Activated CD4-positive, CD25-positive, alpha-beta regulatory T cell (primary cell): ENCODE results near the gene KAZN.

Source experiments
- DNase-seq, 4 experiments: peaks; one replicate each; lab custom pipeline; 2025; lab: John Stamatoyannopoulos, UW

The KAZN gene

GRCh38 chr1:14825396-14825795, 226.9 kb downstream of the KAZN start:
- no peak for DNase-seq

- DNase-seq, result no peak
These were observed 227.7 kb downstream of the KAZN start for GRCh38 chr1:14826172-14826636.

- DNase-seq, result no peak
These were observed 228.3 kb downstream of the KAZN start for GRCh38 chr1:14826731-14827326.

GRCh38 chr1:14827870-14828269, 229.4 kb downstream of the KAZN start:
- no peak for DNase-seq

GRCh38 chr1:14828665-14829064, 230.2 kb downstream of the KAZN start:
- no peak for DNase-seq

- no peak for DNase-seq
These were observed 237.2 kb downstream of the KAZN start for GRCh38 chr1:14835725-14836124.

GRCh38 chr1:14836426-14837140, 238.1 kb downstream of the KAZN start:
- DNase-seq, result no peak

- DNase-seq, result no peak
These were observed 241.9 kb downstream of the KAZN start for GRCh38 chr1:14840374-14840773.

GRCh38 chr1:14841456-14841855, 243.0 kb downstream of the KAZN start:
- no peak for DNase-seq

- DNase-seq, result no peak
These were observed 243.5 kb downstream of the KAZN start for GRCh38 chr1:14841951-14842350.

GRCh38 chr1:14842361-14842760, 243.9 kb downstream of the KAZN start:
- DNase-seq, result no peak

- DNase-seq, result no peak
These were observed 244.4 kb downstream of the KAZN start for GRCh38 chr1:14842891-14843290.

GRCh38 chr1:14843525-14843924, 245.0 kb downstream of the KAZN start:
- no peak for DNase-seq

GRCh38 chr1:14844356-14844755, 245.9 kb downstream of the KAZN start:
- no peak for DNase-seq

- DNase-seq, result no peak
These were observed 246.6 kb downstream of the KAZN start for GRCh38 chr1:14844923-14845617.

- no peak for DNase-seq
These were observed 247.4 kb downstream of the KAZN start for GRCh38 chr1:14845851-14846250.

- no peak for DNase-seq
These were observed 248.2 kb downstream of the KAZN start for GRCh38 chr1:14846688-14847087.

GRCh38 chr1:14848203-14848602, 249.7 kb downstream of the KAZN start:
- DNase-seq, result no peak

- no peak for DNase-seq
These were observed 250.1 kb downstream of the KAZN start for GRCh38 chr1:14848625-14849024.

GRCh38 chr1:14849038-14849437, 250.6 kb downstream of the KAZN start:
- no peak for DNase-seq

- DNase-seq, result no peak
These were observed 252.1 kb downstream of the KAZN start for GRCh38 chr1:14850563-14850962.

- no peak for DNase-seq
These were observed 253.3 kb downstream of the KAZN start for GRCh38 chr1:14851760-14852159.

GRCh38 chr1:14852291-14852690, 253.8 kb downstream of the KAZN start:
- DNase-seq, result no peak
